ENCODE results near the gene MYH11.

DNA sequence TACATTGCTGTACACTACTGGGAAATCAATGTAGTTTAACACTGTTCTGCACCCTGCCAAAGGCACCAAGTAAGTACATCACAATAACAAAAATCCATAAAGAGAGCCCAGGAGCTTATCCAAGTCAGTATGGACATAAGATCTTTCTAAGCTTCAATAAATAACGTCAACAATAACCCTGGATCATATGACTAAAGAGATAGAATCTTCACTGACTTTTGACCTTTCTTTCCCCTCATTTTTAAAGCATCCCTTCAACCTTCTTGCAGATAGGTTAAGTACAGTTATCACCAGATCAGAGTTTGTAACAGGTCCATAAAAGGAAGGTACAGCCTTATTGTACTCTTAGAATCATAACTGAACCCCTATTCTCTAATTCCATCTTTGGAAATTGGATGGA, 29.2 kb upstream of the MYH11 start:
- TF ChIP-seq POLR2A (IDR thresholded peaks at IDR 0.05; ENCODE audit: low read depth, low read length) (no peak), POLR2AphosphoS5 (IDR thresholded peaks at IDR 0.05; ENCODE audit: low read depth, low read length) (no peak), SPI1 (IDR thresholded peaks at IDR 0.05; ENCODE audit: low read depth, low read length) (no peak)

All from GM12891 (cell line).